Measurements from ENCODE around the gene GIGYF2. TPM values are rescaled to one million over a fixed set of nuclear protein-coding genes. Genes with fewer than 3 reads are reported as not detected.

Gene GIGYF2
- total and polyA plus RNA-seq, 2 of the 13 experiments (the other 11 are each of a cell fraction or from before 2014, with no cell fraction given), result 44.9 to 73.5 TPM

DNA sequence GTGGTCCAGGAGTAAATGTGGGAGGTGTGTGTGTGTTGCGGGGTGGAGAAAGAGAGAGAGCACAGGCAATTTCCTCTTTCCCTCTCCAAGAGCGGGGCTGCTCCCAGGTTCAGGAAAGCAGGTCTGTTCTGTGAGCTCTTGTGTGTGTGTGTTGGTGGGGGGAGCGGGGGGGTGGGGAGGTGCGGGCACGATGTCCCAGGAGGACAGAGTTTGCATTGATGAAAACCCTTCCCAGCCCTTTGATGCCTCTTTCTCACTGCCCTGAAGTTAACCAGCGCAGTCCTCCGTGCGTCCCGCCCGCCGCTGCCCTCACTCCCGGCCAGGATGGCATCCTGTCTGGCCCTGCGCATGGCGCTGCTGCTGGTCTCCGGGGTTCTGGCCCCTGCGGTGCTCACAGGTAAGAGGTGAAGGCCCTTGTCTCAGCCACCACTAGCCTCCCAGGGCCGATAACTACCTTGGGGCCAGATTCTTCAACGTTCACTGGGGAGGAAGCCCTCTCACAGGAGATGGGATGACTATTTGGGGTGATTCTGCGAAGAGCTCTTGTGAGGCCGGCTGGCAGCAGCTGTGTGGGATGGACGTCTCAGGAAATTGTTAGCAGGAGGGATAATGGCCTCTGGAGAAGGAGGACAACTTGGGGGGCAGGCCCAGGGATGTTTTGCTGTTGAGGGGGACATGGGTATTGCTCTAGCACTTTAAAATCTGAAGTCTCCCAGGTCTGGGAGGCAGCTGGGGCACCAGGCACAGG, 173.1 kb downstream of the GIGYF2 start, which contains the start of gene SNORC (continued):
- TF ChIP-seq ZNF205 (CRISPR knock-in tag; IDR thresholded peaks at IDR 0.05) (no peak), ZNF274 (CRISPR knock-in tag; IDR thresholded peaks at IDR 0.05) (no peak), RNF2 (conservative IDR thresholded peaks at IDR 0.05; ENCODE audit: low read depth) (no peak), HIC2 (CRISPR knock-in tag; IDR thresholded peaks at IDR 0.05; ENCODE audit: low read depth) (no peak), HIVEP1 (CRISPR knock-in tag; IDR thresholded peaks at IDR 0.05) (no peak), YEATS2 (CRISPR knock-in tag; IDR thresholded peaks at IDR 0.05; ENCODE audit: borderline replicate concordance) (no peak), GLI4 (CRISPR knock-in tag; IDR thresholded peaks at IDR 0.05; ENCODE audit: borderline replicate concordance) (no peak), YY1 (IDR thresholded peaks at IDR 0.05; ENCODE audit: insufficient read depth, insufficient replicate concordance, low read depth, low read length) (no peak), MATR3 (CRISPR knock-in tag; IDR thresholded peaks at IDR 0.05) (no peak; the same call in 1 of the 2 replicates), HNRNPL (IDR thresholded peaks at IDR 0.05; ENCODE audit: low read depth, low read length) (peak; percentile 92), NFRKB (IDR thresholded peaks at IDR 0.05) (no peak), ZMYM3 (CRISPR knock-in tag; IDR thresholded peaks at IDR 0.05) (no peak; the same call in 1 of the 2 replicates), ISX (CRISPR knock-in tag; conservative IDR thresholded peaks at IDR 0.05) (no peak), ZFAT (CRISPR knock-in tag; conservative IDR thresholded peaks at IDR 0.05) (no peak), HOXA9 (CRISPR knock-in tag; IDR thresholded peaks at IDR 0.05; ENCODE audit: borderline replicate concordance) (no peak), ZNF337 (CRISPR knock-in tag; IDR thresholded peaks at IDR 0.05; ENCODE audit: borderline replicate concordance, low read depth) (no peak), RBFOX2 (IDR thresholded peaks at IDR 0.05; ENCODE audit: low read depth, low read length) (peak; percentile 86), ZNF468 (CRISPR knock-in tag; IDR thresholded peaks at IDR 0.05) (no peak), NFKB2 (CRISPR knock-in tag; IDR thresholded peaks at IDR 0.05; ENCODE audit: borderline replicate concordance) (0 out of 2 replicates have a peak, but pooled peaks have one; percentile 14)
- TF ChIP-seq, protein P1, sequence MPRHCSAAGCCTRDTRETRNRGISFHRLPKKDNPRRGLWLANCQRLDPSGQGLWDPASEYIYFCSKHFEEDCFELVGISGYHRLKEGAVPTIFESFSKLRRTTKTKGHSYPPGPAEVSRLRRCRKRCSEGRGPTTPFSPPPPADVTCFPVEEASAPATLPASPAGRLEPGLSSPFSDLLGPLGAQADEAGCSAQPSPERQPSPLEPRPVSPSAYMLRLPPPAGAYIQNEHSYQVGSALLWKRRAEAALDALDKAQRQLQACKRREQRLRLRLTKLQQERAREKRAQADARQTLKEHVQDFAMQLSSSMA (CRISPR knock-in tag; IDR thresholded peaks at IDR 0.05), result no peak
- TF ChIP-seq, protein P2, sequence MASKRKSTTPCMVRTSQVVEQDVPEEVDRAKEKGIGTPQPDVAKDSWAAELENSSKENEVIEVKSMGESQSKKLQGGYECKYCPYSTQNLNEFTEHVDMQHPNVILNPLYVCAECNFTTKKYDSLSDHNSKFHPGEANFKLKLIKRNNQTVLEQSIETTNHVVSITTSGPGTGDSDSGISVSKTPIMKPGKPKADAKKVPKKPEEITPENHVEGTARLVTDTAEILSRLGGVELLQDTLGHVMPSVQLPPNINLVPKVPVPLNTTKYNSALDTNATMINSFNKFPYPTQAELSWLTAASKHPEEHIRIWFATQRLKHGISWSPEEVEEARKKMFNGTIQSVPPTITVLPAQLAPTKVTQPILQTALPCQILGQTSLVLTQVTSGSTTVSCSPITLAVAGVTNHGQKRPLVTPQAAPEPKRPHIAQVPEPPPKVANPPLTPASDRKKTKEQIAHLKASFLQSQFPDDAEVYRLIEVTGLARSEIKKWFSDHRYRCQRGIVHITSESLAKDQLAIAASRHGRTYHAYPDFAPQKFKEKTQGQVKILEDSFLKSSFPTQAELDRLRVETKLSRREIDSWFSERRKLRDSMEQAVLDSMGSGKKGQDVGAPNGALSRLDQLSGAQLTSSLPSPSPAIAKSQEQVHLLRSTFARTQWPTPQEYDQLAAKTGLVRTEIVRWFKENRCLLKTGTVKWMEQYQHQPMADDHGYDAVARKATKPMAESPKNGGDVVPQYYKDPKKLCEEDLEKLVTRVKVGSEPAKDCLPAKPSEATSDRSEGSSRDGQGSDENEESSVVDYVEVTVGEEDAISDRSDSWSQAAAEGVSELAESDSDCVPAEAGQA (IDR thresholded peaks at IDR 0.05; ENCODE audit: low read depth), result 0 out of 2 replicates have a peak, but pooled peaks have one; percentile 30
- TF ChIP-seq, protein P2 (CRISPR knock-in tag; IDR thresholded peaks at IDR 0.05; ENCODE audit: borderline replicate concordance), result no peak
